Spleen (tissue), 11 donors: ENCODE results near the gene MPPED2. TPM values are rescaled to one million over a fixed set of nuclear protein-coding genes. Genes with fewer than 3 reads are reported as not detected.

Experiments used
- DNase-seq: peaks from one replicate; pipeline ENCODE4 v3.0.0-alpha.2; 2020
- H3K27ac ChIP-seq, 8 donors: fragments of 200-600 bp; sonication (generic) in 7 of 8; 1 replicate in 4 of 8; 2 replicates in 4 of 8; pipeline versions ENCODE4 v1.5.0 to v1.8.0; 2016 to 2021; ENCODE audit warnings: inconsistent platforms in 4 of 8, mild to moderate bottlenecking in 4 of 8, moderate library complexity in 1 of 8
- H3K27me3 ChIP-seq, 7 donors: fragments of 200-600 bp; sonication (generic) in 6 of 7; replicated peaks in 1 of 7; 1 replicate in 4 of 7; 2 replicates in 3 of 7; pipeline versions ENCODE4 v1.5.0 to v1.8.0; 2016 to 2021; ENCODE audit warnings: inconsistent platforms in 3 of 7, mild to moderate bottlenecking in 1 of 7
- H3K36me3 ChIP-seq, 6 donors: fragments of 200-600 bp; sonication (generic) in 5 of 6; 1 replicate in 4 of 6; 2 replicates in 2 of 6; pipeline versions ENCODE4 v1.5.0 to v1.8.0; 2016 to 2021; ENCODE audit warnings: inconsistent platforms in 2 of 6
- H3K4me1 ChIP-seq, 6 donors: fragments of 200-600 bp; sonication (generic) in 5 of 6; 1 replicate in 3 of 6; 2 replicates in 3 of 6; pipeline versions ENCODE4 v1.5.0 to v1.8.0; 2016 to 2021; ENCODE audit warnings: inconsistent platforms in 3 of 6
- H3K4me3 ChIP-seq, 8 donors: fragments of 200-600 bp; sonication (generic) in 7 of 8; 1 replicate in 4 of 8; 2 replicates in 4 of 8; pipeline versions ENCODE4 v1.5.0 to v1.8.0; 2016 to 2021; ENCODE audit warnings: inconsistent platforms in 4 of 8, mild to moderate bottlenecking in 4 of 8, moderate library complexity in 2 of 8
- H3K9me3 ChIP-seq, 8 donors: fragments of 200-600 bp; sonication (generic) in 7 of 8; 1 replicate in 4 of 8; 2 replicates in 4 of 8; pipeline versions ENCODE4 v1.5.0 to v1.8.0; 2016 to 2021; ENCODE audit warnings: inconsistent platforms in 4 of 8
- CTCF ChIP-seq, 11 experiments: fragments of 200-600 bp in 7 of 11; fragments of 450-650 bp in 4 of 11; sonication (generic) in 4 of 11; IDR thresholded peaks in 8 of 11; conservative IDR thresholded peaks in 3 of 11; 1 replicate in 7 of 11; 2 replicates in 4 of 11; pipeline versions ENCODE4 v1.4.0 to v1.8.0; 2016 to 2021; ENCODE audit warnings: antibody characterized with exemption in 11 of 11, inconsistent platforms in 4 of 11, mild to moderate bottlenecking in 1 of 11
- POLR2A ChIP-seq, 3 donors: fragments of 450-650 bp; IDR thresholded peaks; one replicate each; pipeline ENCODE4 v1.5.1; 2017; ENCODE audit warnings: antibody characterized with exemption in 3 of 3, mild to moderate bottlenecking in 1 of 3
- POLR2AphosphoS5 ChIP-seq, 3 donors: sonication (generic); formaldehyde crosslinking; IDR thresholded peaks; one replicate each; pipeline ENCODE4 v1.5.1; 2017; ENCODE audit warnings: antibody characterized with exemption in 3 of 3
- WGBS, 5 donors: extraction: QIAGEN DNeasy Blood & Tissue Kit in 3 of 5; methylation state at CpG; one replicate each; pipeline versions ENCODE4 v1.1.5 to v1.1.7; 2013 to 2018; 5-methylcytosine and 5-hydroxymethylcytosine counted together
- intact Hi-C: fragments of 100-400 bp; cut with DNase I; formaldehyde crosslinking; loops from one replicate; pipeline ENCODE4 v1.15.0; 2023; ENCODE audit warnings: low total_unique reads
- polyA plus RNA-seq, 3 donors: library from polyadenylated mRNA; stranded (reverse); fragments of 200-250 nt; gene quantifications; one replicate each; pipeline ENCODE4 v1.2.1, GENCODE V29; 2013
- total RNA-seq, 7 donors: library from RNA; depleted of rRNA in 3 of 7; stranded (reverse); fragments of >200 nt in 3 of 7; fragmentation: NEBNext Ultra II Directional in 4 of 7; extraction: Animal tissue kit (Norgen Biotek cat#: 25700) in 4 of 7; gene quantifications; one replicate each; pipeline versions ENCODE4 v1.1.0 to v1.2.1, GENCODE V29; 2016 to 2021
- donor health status: healthy with polysubstance abuse.
- donor health status: DM: no; HTN: no; CAD: no; lungs with moderate emphysema.
- donor health status: DM: no; HTN: no; CAD: no.
- donor health status: Bipolar disorder and iron deficiency.
- donor health status: healthy.
- donor health status: DM: no; HTN: no; CAD: no.
- donor health status: DM: yes; HTN: yes; CAD: no.

Gene MPPED2
- total and polyA plus RNA-seq, 10 donors = 0.72 to 14.6 (median 5.2) TPM

GRCh38 chr11:30508594-30508993 lies 77.6 kb downstream of the MPPED2 start:
- Histone ChIP-seq H3K36me3 (no peaks in the 10 kb centered on the region), H3K27ac (no peak overlapping the region), H3K9me3 (no peaks in the 10 kb centered on the region), H3K4me1 (no peaks in the 10 kb centered on the region), H3K27me3 (no peaks in the 10 kb centered on the region), H3K4me3 (no peak overlapping the region)
- DNase-seq = no peak
- 58 to 80% (median 64%) methylated on average over 3 of the region's 3 CpGs for WGBS, 5 donors
- no peak for TF ChIP-seq CTCF (IDR thresholded peaks at IDR 0.05 in 8 of 11, conservative IDR thresholded peaks at IDR 0.05 in 3 of 11)
- TF ChIP-seq POLR2AphosphoS5 (IDR thresholded peaks at IDR 0.05) = no peak
- TF ChIP-seq POLR2A (IDR thresholded peaks at IDR 0.05) = no peak
- intact Hi-C loops = no loop called here

DNA sequence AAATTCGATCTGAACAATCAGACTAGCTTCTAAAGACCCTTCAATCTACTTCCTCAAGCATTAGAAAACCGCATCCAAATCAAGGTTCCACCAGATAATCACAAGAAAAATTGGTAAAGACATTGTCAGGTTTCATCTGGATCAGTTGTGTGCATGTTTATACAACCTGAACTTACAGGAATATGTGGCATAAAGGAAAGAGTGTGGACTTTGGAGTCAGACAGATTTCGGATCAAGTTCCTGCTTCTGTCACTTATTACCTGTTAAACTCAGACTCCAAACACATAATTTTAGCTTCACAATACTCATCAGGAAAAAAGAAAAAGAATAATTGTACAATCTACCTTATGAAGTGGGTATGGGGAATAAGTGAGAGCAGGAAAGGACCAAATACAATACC lies 80.5 kb downstream of the MPPED2 start:
- no peak overlapping the region for H3K4me3 ChIP-seq
- no peaks in the 10 kb centered on the region for H3K36me3 ChIP-seq
- H3K9me3 ChIP-seq = no peaks in the 10 kb centered on the region
- WGBS, 5 donors = 77 to 90% (median 81%) methylated on average over 3 of the region's 3 CpGs
- H3K4me1 ChIP-seq = no peaks in the 10 kb centered on the region
- no peak for DNase-seq
- intact Hi-C loops = no loop called here
- no peak for TF ChIP-seq POLR2A (IDR thresholded peaks at IDR 0.05)
- no peak for TF ChIP-seq POLR2AphosphoS5 (IDR thresholded peaks at IDR 0.05)
- TF ChIP-seq CTCF (IDR thresholded peaks at IDR 0.05 in 8 of 11, conservative IDR thresholded peaks at IDR 0.05 in 3 of 11) = no peak
- H3K27me3 ChIP-seq = no peaks in the 10 kb centered on the region
- H3K27ac ChIP-seq = no peak overlapping the region

DNA sequence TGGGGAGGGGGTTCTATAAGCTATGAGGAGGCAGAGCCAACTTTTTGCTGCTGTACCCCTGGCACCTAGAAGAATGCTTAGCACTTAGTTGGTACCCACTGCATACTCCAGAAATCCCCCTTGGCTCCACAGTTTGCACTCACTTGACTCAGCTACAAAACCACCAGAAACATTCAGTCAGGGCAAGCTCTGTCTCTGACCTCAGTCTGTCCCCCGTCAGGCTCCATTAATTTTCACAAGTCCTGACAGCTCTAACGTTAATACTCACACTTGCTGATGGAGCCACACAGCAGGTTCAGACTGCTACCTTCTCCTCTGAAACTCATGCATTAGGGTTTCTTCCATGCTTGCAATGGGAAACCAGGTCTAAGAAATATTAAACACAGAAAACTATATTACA lies 81.7 kb downstream of the MPPED2 start:
- DNase-seq = no peak
- no peak overlapping the region for H3K4me3 ChIP-seq
- WGBS, 5 donors = 61 to 75% (median 73%) methylated on average over 2 of the region's 2 CpGs
- no peak for TF ChIP-seq POLR2A (IDR thresholded peaks at IDR 0.05)
- no peak for TF ChIP-seq POLR2AphosphoS5 (IDR thresholded peaks at IDR 0.05)
- no peak for TF ChIP-seq CTCF (IDR thresholded peaks at IDR 0.05 in 8 of 11, conservative IDR thresholded peaks at IDR 0.05 in 3 of 11)
- H3K9me3 ChIP-seq = no peaks in the 10 kb centered on the region
- intact Hi-C loops = no loop called here
- H3K4me1 ChIP-seq = no peaks in the 10 kb centered on the region
- H3K36me3 ChIP-seq = no peaks in the 10 kb centered on the region
- no peaks in the 10 kb centered on the region for H3K27me3 ChIP-seq
- no peak overlapping the region for H3K27ac ChIP-seq

GRCh38 chr11:30503156-30503555 lies 83.0 kb downstream of the MPPED2 start:
- 78 to 86% (median 81%) methylated on average over 6 of the region's 6 CpGs for WGBS, 5 donors
- intact Hi-C loops = no loop called here

More at GRCh38 chr11:30503156-30503555, 83.0 kb downstream of the MPPED2 start:
- Histone ChIP-seq H3K27me3 (no peaks in the 10 kb centered on the region), H3K27ac (no peak overlapping the region), H3K4me3 (no peak overlapping the region), H3K9me3 (no peaks in the 10 kb centered on the region), H3K4me1 (no peaks in the 10 kb centered on the region), H3K36me3 (no peaks in the 10 kb centered on the region)
- TF ChIP-seq CTCF (IDR thresholded peaks at IDR 0.05 in 8 of 11, conservative IDR thresholded peaks at IDR 0.05 in 3 of 11) = no peak
- no peak for TF ChIP-seq POLR2A (IDR thresholded peaks at IDR 0.05)
- no peak for TF ChIP-seq POLR2AphosphoS5 (IDR thresholded peaks at IDR 0.05)
- DNase-seq = no peak
